Breast epithelium (tissue), 3 donors: ENCODE measurements around the gene ATP5MC3.

ENCODE experiments used
- CTCF ChIP-seq, 3 donors: fragments of 450-650 bp; IDR thresholded peaks; one replicate each; pipeline ENCODE4 v1.5.1; 2016 to 2017; ENCODE audit warnings: antibody characterized with exemption in 3 of 3, mild to moderate bottlenecking in 3 of 3, moderate library complexity in 3 of 3
- POLR2AphosphoS5 ChIP-seq, 3 donors: sonication (generic); formaldehyde crosslinking; IDR thresholded peaks; one replicate each; pipeline ENCODE4 v1.6.1; 2017; ENCODE audit warnings: antibody characterized with exemption in 3 of 3

GRCh38 chr2:175168564-175168945 lies 13.0 kb downstream of the ATP5MC3 start:
- TF ChIP-seq CTCF (IDR thresholded peaks at IDR 0.05): no peak
- TF ChIP-seq POLR2AphosphoS5 (IDR thresholded peaks at IDR 0.05): peak in 1 of 3 donors; percentile 3
